IMR-90 (cell line): ENCODE data around the gene ANGPTL7.

ENCODE experiments used
- BHLHE40 ChIP-seq: fragments of 150-350 bp; IDR thresholded peaks from 2 replicates; pipeline ENCODE4 v1.6.1; 2016; ENCODE audit warnings: mild to moderate bottlenecking, low read depth, low read length
- CEBPB ChIP-seq: IDR thresholded peaks from 2 replicates; pipeline ENCODE4 v1.6.1; 2012; ENCODE audit warnings: low read depth, low read length, improper control_type of control experiment
- MAFK ChIP-seq: IDR thresholded peaks from 2 replicates; pipeline ENCODE4 v1.6.1; 2012; ENCODE audit warnings: low read depth, low read length, improper control_type of control experiment
- MAZ ChIP-seq: IDR thresholded peaks from 2 replicates; pipeline ENCODE4 v1.6.1; 2012; ENCODE audit warnings: low read depth, mild to moderate bottlenecking, low read length, improper control_type of control experiment, moderate library complexity, borderline replicate concordance
- MXI1 ChIP-seq: IDR thresholded peaks from 2 replicates; pipeline ENCODE4 v1.6.1; 2012; ENCODE audit warnings: low read depth, mild to moderate bottlenecking, low read length, moderate library complexity, borderline replicate concordance
- POLR2A ChIP-seq: IDR thresholded peaks from 2 replicates; pipeline ENCODE4 v1.6.1; 2012; ENCODE audit warnings: mild to moderate bottlenecking, low read depth, low read length
- RAD21 ChIP-seq: IDR thresholded peaks from 2 replicates; pipeline ENCODE4 v1.6.1; 2012; ENCODE audit warnings: low read length, improper control_type of control experiment
- RCOR1 ChIP-seq: IDR thresholded peaks from 2 replicates; pipeline ENCODE4 v1.6.1; 2012; ENCODE audit warnings: mild to moderate bottlenecking, low read length, improper control_type of control experiment; ENCODE audit not compliant: insufficient replicate concordance
- RFX5 ChIP-seq: IDR thresholded peaks from 2 replicates; pipeline ENCODE4 v1.8.0; 2012; ENCODE audit warnings: low read depth, mild to moderate bottlenecking, low read length, moderate library complexity
- TF ChIP-seq, protein P1 (sequence below): conservative IDR thresholded peaks from 2 replicates; pipeline ENCODE4 v1.5.1; 2012; ENCODE audit warnings: mild to moderate bottlenecking, low read depth, low read length, improper control_type of control experiment
- TF ChIP-seq, protein P2 (sequence below): fragments of 150-350 bp; IDR thresholded peaks from 2 replicates; pipeline ENCODE4 v1.6.1; 2016; ENCODE audit warnings: low read depth, mild to moderate bottlenecking, low read length, moderate library complexity, borderline replicate concordance
- TF ChIP-seq, protein P3 (sequence below): fragments of 150-350 bp; IDR thresholded peaks from 2 replicates; pipeline ENCODE4 v1.6.1; 2017; ENCODE audit warnings: mild to moderate bottlenecking, antibody characterized with exemption, low read length, low read depth

- TF ChIP-seq MAZ (no peak), MAFK (no peak), CEBPB (no peak), MXI1 (no peak), POLR2A (no peak), BHLHE40 (no peak), RAD21 (no peak), RFX5 (peak; percentile 90), RCOR1 (no peak)
- TF ChIP-seq, protein P1, sequence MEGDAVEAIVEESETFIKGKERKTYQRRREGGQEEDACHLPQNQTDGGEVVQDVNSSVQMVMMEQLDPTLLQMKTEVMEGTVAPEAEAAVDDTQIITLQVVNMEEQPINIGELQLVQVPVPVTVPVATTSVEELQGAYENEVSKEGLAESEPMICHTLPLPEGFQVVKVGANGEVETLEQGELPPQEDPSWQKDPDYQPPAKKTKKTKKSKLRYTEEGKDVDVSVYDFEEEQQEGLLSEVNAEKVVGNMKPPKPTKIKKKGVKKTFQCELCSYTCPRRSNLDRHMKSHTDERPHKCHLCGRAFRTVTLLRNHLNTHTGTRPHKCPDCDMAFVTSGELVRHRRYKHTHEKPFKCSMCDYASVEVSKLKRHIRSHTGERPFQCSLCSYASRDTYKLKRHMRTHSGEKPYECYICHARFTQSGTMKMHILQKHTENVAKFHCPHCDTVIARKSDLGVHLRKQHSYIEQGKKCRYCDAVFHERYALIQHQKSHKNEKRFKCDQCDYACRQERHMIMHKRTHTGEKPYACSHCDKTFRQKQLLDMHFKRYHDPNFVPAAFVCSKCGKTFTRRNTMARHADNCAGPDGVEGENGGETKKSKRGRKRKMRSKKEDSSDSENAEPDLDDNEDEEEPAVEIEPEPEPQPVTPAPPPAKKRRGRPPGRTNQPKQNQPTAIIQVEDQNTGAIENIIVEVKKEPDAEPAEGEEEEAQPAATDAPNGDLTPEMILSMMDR: no peak
- TF ChIP-seq, protein P2, sequence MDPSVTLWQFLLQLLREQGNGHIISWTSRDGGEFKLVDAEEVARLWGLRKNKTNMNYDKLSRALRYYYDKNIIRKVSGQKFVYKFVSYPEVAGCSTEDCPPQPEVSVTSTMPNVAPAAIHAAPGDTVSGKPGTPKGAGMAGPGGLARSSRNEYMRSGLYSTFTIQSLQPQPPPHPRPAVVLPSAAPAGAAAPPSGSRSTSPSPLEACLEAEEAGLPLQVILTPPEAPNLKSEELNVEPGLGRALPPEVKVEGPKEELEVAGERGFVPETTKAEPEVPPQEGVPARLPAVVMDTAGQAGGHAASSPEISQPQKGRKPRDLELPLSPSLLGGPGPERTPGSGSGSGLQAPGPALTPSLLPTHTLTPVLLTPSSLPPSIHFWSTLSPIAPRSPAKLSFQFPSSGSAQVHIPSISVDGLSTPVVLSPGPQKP: no peak
- TF ChIP-seq, protein P3, sequence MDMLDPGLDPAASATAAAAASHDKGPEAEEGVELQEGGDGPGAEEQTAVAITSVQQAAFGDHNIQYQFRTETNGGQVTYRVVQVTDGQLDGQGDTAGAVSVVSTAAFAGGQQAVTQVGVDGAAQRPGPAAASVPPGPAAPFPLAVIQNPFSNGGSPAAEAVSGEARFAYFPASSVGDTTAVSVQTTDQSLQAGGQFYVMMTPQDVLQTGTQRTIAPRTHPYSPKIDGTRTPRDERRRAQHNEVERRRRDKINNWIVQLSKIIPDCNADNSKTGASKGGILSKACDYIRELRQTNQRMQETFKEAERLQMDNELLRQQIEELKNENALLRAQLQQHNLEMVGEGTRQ: no peak
Measured at GRCh38 chr1:11188381-11188780, 774 bp upstream of the ANGPTL7 start.
